Ascending aorta (tissue), 2 donors: ENCODE data around the gene NNT. TPM values are rescaled to one million over a fixed set of nuclear protein-coding genes. Genes with fewer than 3 reads are reported as not detected.
"Not testable (repeated sequence)": the region's sequence is repeated elsewhere in the genome, so short reads cannot be mapped to it uniquely, and the experiment has no call there.

Experiments
- DNase-seq, 2 donors: peaks; one replicate each; pipeline ENCODE4 v3.0.0-alpha.2; 2019; ENCODE audit warnings: low spot score in 2 of 2
- H3K27ac ChIP-seq, 2 donors: fragments of 200-600 bp; sonication (generic); one replicate each; pipeline ENCODE4 v1.5.1; 2016 to 2017; ENCODE audit warnings: mild to moderate bottlenecking in 1 of 2
- H3K27me3 ChIP-seq: fragments of 200-600 bp; sonication (generic); one replicate; pipeline ENCODE4 v1.5.1; 2017
- H3K36me3 ChIP-seq, 2 donors: fragments of 200-600 bp; sonication (generic); one replicate each; pipeline ENCODE4 v1.5.1; 2016
- H3K4me1 ChIP-seq, 2 donors: fragments of 200-600 bp; sonication (generic); one replicate each; pipeline ENCODE4 v1.5.1; 2016 to 2017; ENCODE audit warnings: mild to moderate bottlenecking in 1 of 2
- H3K4me3 ChIP-seq, 2 donors: fragments of 200-600 bp; sonication (generic); one replicate each; pipeline ENCODE4 v1.5.1; 2016 to 2017; ENCODE audit warnings: mild to moderate bottlenecking in 1 of 2
- H3K9me3 ChIP-seq, 2 donors: fragments of 200-600 bp; sonication (generic); one replicate each; pipeline ENCODE4 v1.5.1; 2016
- intact Hi-C: fragments of 100-400 bp; cut with DNase I; formaldehyde crosslinking; loops from one replicate; pipeline ENCODE4 v1.15.1; 2023
- total RNA-seq: library from RNA; depleted of rRNA; stranded (reverse); fragments of >200 nt; gene quantifications from one replicate; pipeline ENCODE4 v1.1.0, GENCODE V29; 2016
- TF ChIP-seq, protein P1 (sequence below), 3 experiments: fragments of 200-600 bp in 2 of 3; fragments of 450-650 bp in 1 of 3; sonication (generic) in 2 of 3; IDR thresholded peaks; one replicate each; pipeline ENCODE4 v1.5.1; 2016 to 2019; ENCODE audit warnings: antibody characterized with exemption in 3 of 3, mild to moderate bottlenecking in 1 of 3, moderate library complexity in 1 of 3

The NNT gene
- total RNA-seq, 1 donor from 2014 or later = 13.3 TPM

DNA sequence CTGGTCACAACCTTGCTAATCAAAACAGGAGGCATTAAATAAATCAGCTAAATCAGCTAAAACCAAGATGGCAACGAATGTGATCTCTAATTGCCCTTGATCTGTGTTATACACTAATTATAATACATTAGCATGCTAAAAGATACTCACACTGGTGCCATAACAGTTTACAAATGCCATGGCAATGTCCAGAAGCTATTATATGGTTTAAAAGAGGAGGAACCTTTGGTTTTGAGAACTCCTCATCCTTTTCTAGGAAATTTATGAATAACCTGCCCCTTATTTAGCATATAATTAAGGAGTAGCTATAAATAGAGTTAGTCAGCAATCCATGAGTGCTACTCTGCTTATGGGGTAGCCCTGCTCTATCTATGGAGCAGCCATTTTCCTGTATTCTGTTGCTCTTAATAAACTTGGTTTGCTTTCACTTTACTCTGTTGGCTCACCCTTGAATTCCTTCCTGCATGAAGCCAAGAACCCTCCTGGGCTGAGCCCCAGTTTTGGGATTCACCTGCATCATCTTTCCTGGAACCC lies 18.7 kb upstream of the NNT start:
- H3K4me1 ChIP-seq = no peaks in the 10 kb centered on the region
- intact Hi-C loops = no loop called here
- TF ChIP-seq, protein P1, sequence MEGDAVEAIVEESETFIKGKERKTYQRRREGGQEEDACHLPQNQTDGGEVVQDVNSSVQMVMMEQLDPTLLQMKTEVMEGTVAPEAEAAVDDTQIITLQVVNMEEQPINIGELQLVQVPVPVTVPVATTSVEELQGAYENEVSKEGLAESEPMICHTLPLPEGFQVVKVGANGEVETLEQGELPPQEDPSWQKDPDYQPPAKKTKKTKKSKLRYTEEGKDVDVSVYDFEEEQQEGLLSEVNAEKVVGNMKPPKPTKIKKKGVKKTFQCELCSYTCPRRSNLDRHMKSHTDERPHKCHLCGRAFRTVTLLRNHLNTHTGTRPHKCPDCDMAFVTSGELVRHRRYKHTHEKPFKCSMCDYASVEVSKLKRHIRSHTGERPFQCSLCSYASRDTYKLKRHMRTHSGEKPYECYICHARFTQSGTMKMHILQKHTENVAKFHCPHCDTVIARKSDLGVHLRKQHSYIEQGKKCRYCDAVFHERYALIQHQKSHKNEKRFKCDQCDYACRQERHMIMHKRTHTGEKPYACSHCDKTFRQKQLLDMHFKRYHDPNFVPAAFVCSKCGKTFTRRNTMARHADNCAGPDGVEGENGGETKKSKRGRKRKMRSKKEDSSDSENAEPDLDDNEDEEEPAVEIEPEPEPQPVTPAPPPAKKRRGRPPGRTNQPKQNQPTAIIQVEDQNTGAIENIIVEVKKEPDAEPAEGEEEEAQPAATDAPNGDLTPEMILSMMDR (IDR thresholded peaks at IDR 0.05) = no peak

DNA sequence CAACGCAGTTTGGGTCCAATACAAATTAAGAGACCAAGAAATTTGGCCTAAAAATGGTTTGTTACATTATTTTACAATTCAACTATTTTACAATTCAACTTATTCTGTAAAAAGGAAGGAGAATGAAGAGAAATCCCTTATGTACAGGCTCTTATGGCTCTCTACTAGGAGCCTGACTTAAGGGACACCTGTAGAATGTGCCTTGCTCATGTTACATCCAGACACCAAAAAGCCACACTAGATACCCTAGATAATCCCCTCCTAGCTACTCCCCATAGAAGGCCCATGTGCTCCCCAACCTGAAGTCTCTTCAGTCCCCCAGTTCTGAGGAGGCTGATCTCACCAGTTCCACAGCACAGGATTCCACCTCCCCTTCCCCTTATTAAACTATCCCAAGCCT lies 14.1 kb upstream of the NNT start:
- intact Hi-C loops = no loop called here
- TF ChIP-seq, protein P1 (IDR thresholded peaks at IDR 0.05) = no peak
- Histone ChIP-seq H3K27ac (no peak overlapping the region), H3K4me3 (no peak overlapping the region), H3K4me1 (no peaks in the 10 kb centered on the region), H3K36me3 (no peaks in the 10 kb centered on the region), H3K27me3 (no peaks in the 10 kb centered on the region), H3K9me3 (no peaks in the 10 kb centered on the region)
- no peak for DNase-seq

More for the DNA sequence above, 18.7 kb upstream of the NNT start:
- no peak for DNase-seq
- Histone ChIP-seq H3K36me3 (peaks cover 0 to 8% of the 10 kb centered on the region in 2 donors), H3K9me3 (no peaks in the 10 kb centered on the region), H3K4me3 (no peak overlapping the region), H3K27me3 (no peaks in the 10 kb centered on the region), H3K27ac (no peak overlapping the region)

DNA sequence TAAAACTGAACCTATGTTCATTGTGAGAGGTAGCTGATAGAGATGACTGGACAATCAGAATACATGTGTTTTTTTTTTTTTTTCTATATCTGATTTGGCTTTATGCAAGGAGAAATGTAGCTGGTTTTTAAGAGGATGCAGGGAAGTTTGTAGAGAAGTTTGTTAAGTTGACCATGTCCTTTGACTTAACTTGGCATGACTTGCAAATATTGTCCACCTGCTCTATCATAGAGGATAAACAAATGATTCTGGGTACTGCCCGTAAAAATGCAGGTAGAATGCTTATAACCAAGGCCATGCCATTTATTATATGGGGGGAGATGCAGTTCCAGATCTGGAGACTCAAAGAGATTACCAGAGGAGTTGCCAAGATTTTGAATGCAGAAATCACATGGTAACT lies 13.7 kb upstream of the NNT start:
- no peaks in the 10 kb centered on the region for H3K27me3 ChIP-seq
- no peaks in the 10 kb centered on the region for H3K4me1 ChIP-seq
- H3K9me3 ChIP-seq = no peaks in the 10 kb centered on the region
- H3K27ac ChIP-seq = no peak overlapping the region
- TF ChIP-seq, protein P1 (IDR thresholded peaks at IDR 0.05) = no peak
- intact Hi-C loops = no loop called here
- no peaks in the 10 kb centered on the region for H3K36me3 ChIP-seq
- no peak overlapping the region for H3K4me3 ChIP-seq
- DNase-seq = no peak

DNA sequence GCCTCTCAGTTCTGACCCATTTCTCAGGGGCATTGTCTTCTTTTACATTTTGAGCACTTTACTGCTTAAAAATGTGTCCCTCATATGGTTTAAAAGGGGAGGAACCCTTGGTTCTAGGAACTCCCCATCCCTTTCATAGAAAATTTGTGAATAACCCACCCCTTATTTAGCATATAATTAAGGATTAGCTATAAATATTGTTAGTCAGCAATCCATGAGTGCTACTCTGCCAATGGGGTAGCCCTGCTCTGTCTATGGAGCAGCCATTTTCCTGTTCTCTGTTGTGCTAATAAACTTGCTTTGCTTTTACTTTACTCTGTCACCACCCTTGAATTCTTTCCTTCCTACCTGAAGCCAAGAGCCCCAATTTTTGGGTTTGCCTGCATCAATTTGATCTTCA lies 12.3 kb upstream of the NNT start:
- H3K4me1 ChIP-seq = no peaks in the 10 kb centered on the region
- H3K36me3 ChIP-seq = no peaks in the 10 kb centered on the region
- H3K27me3 ChIP-seq = no peaks in the 10 kb centered on the region
- no peak overlapping the region for H3K27ac ChIP-seq
- TF ChIP-seq, protein P1 (IDR thresholded peaks at IDR 0.05) = no peak
- intact Hi-C loops = no loop called here
- H3K4me3 ChIP-seq = no peak overlapping the region
- H3K9me3 ChIP-seq = no peaks in the 10 kb centered on the region
- DNase-seq = no peak

DNA sequence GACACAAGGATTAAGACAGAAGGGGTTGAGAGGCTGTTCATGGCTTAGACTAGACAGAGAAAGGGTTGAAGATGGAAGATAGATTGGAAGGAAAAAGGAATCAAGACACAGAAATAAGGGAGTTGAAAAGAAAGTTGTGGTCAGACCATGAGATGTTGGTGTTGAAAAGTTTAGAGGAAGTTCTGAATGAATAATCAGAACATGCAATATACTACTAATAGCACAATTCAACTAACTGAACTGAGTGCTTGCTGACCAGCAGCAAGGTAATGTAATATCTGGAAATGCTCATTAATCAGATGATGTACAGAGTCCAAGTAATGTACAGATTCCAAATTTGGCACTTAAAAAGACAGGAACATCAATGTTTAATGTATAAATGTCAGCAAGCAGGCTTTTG lies 10.6 kb upstream of the NNT start:
- Histone ChIP-seq H3K27me3 (no peaks in the 10 kb centered on the region), H3K27ac (no peak overlapping the region), H3K4me1 (no peaks in the 10 kb centered on the region), H3K36me3 (no peaks in the 10 kb centered on the region), H3K4me3 (no peak overlapping the region), H3K9me3 (no peaks in the 10 kb centered on the region)
- TF ChIP-seq, protein P1 (IDR thresholded peaks at IDR 0.05) = no peak
- intact Hi-C loops = no loop called here
- no peak for DNase-seq

DNA sequence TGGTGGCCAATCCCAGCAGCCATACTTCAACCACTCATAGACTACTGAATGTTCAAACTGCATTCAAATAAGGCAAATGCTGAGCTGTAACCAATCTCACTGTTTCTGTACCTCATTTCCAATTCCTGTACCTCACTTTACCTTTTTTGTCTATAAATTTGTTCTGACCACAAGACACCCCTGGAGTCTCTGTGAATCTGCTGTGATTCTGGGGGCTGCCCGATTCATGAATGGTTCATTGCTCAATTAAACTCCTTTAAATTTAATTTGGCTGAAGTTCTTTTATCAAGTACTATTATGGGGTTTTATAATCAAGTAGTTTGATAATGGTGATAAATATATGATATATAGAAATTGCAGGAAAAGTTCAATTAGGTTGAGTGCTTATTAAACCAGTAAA lies 4.1 kb upstream of the NNT start:
- intact Hi-C loops, H3K9me3 ChIP-seq, H3K4me3 ChIP-seq, DNase-seq, H3K27me3 ChIP-seq, H3K36me3 ChIP-seq, H3K4me1 ChIP-seq, H3K27ac ChIP-seq: not testable (repeated sequence)
